GM06990 (cell line): ENCODE measurements around the gene MAP4.

Experiments used
- DNase-seq: peaks from one replicate; pipeline ENCODE4 v3.0.0-alpha.2; 2011; ENCODE audit not compliant: insufficient read length; ENCODE audit errors: extremely low read depth
- H3K27me3 ChIP-seq: replicated peaks from 2 replicates; pipeline ENCODE4 v1.6.0; 2011; ENCODE audit warnings: low read length; ENCODE audit not compliant: control insufficient read depth, insufficient read depth
- H3K36me3 ChIP-seq: 2 replicates; pipeline ENCODE4 v1.5.1; 2011; ENCODE audit warnings: low read length; ENCODE audit not compliant: control insufficient read depth, insufficient read depth
- H3K4me3 ChIP-seq: replicated peaks from 2 replicates; pipeline ENCODE4 v1.5.1; 2011; ENCODE audit warnings: low read depth, mild to moderate bottlenecking, control low read depth, low read length
- TF ChIP-seq, protein P1 (sequence below): IDR thresholded peaks from 2 replicates; pipeline ENCODE4 v1.5.1; 2011; ENCODE audit warnings: low read length, control low read depth, mild to moderate bottlenecking, inconsistent platforms; ENCODE audit not compliant: insufficient read depth, poor library complexity, severe bottlenecking

Gene MAP4

DNA sequence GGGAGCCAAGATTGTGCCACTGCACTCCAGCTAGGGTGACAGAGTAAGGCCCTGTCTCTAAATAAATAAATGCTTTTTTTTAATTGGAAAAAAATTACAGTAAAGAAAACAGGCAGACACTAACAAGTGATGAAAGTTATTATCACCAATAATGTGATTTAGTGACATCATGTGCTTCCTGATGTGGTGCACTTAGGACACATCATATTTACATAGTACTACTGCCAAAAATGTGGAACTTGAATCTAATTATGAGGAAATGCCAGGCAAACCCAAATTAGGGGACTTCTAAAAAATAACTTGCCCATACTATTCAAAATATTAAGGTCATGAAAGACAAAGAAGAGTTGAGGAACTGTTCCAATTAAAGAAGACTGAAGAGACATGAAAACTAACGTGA is 30.8 kb downstream of the MAP4 start:
- no peaks in the 10 kb centered on the region for H3K36me3 ChIP-seq
- TF ChIP-seq, protein P1, sequence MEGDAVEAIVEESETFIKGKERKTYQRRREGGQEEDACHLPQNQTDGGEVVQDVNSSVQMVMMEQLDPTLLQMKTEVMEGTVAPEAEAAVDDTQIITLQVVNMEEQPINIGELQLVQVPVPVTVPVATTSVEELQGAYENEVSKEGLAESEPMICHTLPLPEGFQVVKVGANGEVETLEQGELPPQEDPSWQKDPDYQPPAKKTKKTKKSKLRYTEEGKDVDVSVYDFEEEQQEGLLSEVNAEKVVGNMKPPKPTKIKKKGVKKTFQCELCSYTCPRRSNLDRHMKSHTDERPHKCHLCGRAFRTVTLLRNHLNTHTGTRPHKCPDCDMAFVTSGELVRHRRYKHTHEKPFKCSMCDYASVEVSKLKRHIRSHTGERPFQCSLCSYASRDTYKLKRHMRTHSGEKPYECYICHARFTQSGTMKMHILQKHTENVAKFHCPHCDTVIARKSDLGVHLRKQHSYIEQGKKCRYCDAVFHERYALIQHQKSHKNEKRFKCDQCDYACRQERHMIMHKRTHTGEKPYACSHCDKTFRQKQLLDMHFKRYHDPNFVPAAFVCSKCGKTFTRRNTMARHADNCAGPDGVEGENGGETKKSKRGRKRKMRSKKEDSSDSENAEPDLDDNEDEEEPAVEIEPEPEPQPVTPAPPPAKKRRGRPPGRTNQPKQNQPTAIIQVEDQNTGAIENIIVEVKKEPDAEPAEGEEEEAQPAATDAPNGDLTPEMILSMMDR, result no peak
- no peak for DNase-seq
- no peaks in the 10 kb centered on the region for H3K27me3 ChIP-seq
- no peak overlapping the region for H3K4me3 ChIP-seq

DNA sequence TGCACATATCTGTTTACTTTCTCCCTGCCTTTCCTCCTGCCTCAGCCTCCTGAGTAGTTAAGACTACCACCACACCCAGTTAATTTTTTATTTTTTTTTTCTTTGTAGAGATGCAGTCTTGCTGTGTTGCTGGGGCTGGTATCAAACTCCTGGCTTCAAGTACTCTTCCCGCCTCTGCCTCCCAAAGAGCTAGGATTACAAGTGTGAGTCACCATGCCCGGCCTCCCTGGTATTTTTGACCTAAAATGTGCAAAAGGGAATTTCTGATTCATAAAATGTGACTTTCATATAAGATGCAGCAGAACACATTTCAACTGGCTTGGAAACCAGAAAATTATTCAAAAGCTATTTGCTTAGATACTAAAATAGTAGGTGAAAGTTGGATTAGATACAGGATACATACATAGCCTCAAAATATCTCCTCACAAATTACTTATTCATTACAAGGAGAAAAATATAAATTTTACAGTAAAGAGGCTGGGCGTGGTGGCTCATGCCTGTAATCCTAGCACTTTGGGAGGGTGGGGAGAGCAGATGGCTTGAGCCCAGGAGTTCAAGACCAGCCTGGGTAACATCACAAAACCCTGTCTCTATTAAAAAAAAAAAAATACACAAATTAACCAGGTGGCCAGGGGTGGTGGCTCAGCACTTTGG is 32.0 kb downstream of the MAP4 start:
- no peak for DNase-seq
- H3K4me3 ChIP-seq, result no peak overlapping the region
- H3K27me3 ChIP-seq, result no peaks in the 10 kb centered on the region
- TF ChIP-seq, protein P1, result no peak
- no peaks in the 10 kb centered on the region for H3K36me3 ChIP-seq

DNA sequence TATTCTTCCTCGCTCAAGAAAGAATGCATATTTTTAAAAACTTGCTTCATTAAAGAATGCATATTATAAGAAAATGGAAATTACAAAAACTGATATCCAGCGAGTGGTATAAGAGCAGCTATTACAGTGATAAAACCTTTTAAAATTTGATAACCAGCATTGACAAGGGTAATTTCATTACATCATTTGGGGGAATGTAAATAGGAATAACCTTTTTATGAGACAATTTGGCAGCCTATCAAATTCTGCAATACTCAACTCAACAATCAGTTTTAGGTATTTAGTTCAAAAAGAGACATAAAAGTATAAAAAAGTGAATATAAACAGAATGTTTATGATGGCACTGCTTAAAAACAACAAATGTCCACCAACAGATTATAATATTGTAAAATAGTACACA is 35.4 kb downstream of the MAP4 start:
- H3K27me3 ChIP-seq, result no peaks in the 10 kb centered on the region
- DNase-seq, result no peak
- H3K4me3 ChIP-seq, result no peak overlapping the region
- no peaks in the 10 kb centered on the region for H3K36me3 ChIP-seq
- TF ChIP-seq, protein P1, result no peak

DNA sequence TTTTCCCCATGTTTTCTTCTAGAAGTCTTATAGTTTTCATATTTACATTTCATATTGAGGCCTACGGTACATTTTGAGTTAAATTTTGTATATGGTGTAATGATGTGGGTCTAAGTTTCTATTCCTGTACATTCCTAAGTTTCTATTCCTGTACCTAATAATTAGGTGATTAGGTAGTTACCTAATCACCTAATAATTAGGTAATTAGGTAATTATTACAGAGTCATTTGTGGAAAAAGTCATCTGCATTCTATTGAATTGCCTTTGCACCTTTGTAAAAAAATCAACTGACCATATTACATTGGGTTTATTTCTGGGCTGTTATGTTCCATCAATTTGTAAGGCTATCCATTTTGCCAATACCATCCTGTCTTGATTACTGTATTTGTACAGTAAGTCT is 37.1 kb downstream of the MAP4 start:
- Histone ChIP-seq H3K4me3 (no peak overlapping the region), H3K36me3 (no peaks in the 10 kb centered on the region), H3K27me3 (no peaks in the 10 kb centered on the region)
- TF ChIP-seq, protein P1, result no peak
- no peak for DNase-seq

DNA sequence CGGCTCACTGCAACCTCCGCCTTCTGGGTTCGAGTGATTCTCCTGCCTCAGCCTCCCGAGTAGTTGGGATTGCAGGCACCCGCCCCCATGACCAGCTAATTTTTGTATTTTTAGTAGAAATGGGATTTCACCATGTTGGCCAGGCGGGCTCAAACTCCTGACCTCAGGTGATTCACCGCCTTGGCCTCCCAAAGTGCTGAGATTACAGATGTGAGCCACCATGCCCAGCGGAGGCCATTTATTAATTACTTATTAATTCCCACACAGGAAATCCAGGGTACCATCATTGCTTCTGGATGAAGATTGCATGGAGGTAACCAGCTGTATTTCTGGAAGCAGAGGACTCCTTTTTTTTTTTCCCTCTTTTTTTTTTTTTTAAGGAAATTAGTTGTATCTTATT is 37.8 kb downstream of the MAP4 start:
- Histone ChIP-seq H3K27me3 (no peaks in the 10 kb centered on the region), H3K36me3 (no peaks in the 10 kb centered on the region), H3K4me3 (no peak overlapping the region)
- no peak for DNase-seq
- TF ChIP-seq, protein P1, result no peak

DNA sequence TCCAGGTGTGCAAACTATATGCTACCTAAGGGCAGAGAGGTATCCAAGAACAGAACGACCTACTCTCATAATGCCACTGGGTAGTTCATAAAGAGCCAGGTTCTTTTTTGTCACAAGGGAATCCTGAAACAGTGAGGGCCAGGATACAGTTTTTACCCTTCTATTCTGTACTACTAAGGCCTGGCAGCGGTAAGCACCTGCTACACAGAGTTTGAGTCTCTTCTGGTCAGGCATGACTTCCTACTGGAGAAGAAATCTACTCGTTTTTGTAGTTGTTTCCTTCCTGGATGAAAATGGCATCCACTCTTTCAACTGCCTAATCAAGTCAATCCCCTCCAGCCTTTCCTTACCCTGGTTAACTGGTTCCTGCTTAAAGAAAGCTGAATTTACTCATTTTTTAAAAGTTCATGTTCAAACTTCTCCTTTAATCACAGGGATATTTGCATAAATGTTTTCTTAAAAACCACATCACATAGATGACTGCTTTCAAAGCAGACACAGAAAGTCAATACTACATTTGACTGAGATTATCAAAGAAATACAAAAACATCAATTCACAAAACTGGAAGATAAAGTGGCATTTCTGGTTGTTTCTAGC is 40.0 kb downstream of the MAP4 start:
- Histone ChIP-seq H3K27me3 (no peaks in the 10 kb centered on the region), H3K36me3 (no peaks in the 10 kb centered on the region), H3K4me3 (no peak overlapping the region)
- DNase-seq, result peak; percentile 33
- TF ChIP-seq, protein P1, result no peak
